Mesenchymal stem cell (in vitro differentiated cells and primary cell): ENCODE results near the gene DISC1.

Source experiments
- DNase-seq: peaks from one replicate; pipeline ENCODE4 v3.0.0-alpha.2; 2013
- H2AFZ ChIP-seq: one replicate; pipeline ENCODE4 v1.6.1; 2013; ENCODE audit warnings: low read depth, mild to moderate bottlenecking, control low read depth, inconsistent platforms, low read length, moderate library complexity
- H2AK5ac ChIP-seq: 2 replicates; pipeline ENCODE4 v1.6.1; 2013; ENCODE audit warnings: low read length, moderate library complexity, mild to moderate bottlenecking, inconsistent platforms; ENCODE audit not compliant: severe bottlenecking
- H2BK120ac ChIP-seq: one replicate; pipeline ENCODE4 v1.6.1; 2013; ENCODE audit warnings: low read depth, mild to moderate bottlenecking, inconsistent platforms, low read length, moderate library complexity
- H2BK12ac ChIP-seq, 2 experiments: one replicate each; pipeline ENCODE4 v1.6.1; 2013; ENCODE audit warnings: inconsistent platforms in 2 of 2, low read length in 2 of 2, mild to moderate bottlenecking in 2 of 2, moderate library complexity in 2 of 2, control low read depth in 1 of 2
- H2BK15ac ChIP-seq: one replicate; pipeline ENCODE4 v1.6.1; 2013; ENCODE audit warnings: mild to moderate bottlenecking, low read depth, inconsistent platforms; ENCODE audit not compliant: poor library complexity, severe bottlenecking
- H2BK5ac ChIP-seq: 2 replicates; pipeline ENCODE4 v1.6.1; 2013; ENCODE audit warnings: low read depth, mild to moderate bottlenecking, low read length, control low read depth, inconsistent platforms; ENCODE audit not compliant: poor library complexity, severe bottlenecking
- H3K14ac ChIP-seq, 2 experiments: one replicate each; pipeline ENCODE4 v1.6.1; 2013; ENCODE audit warnings: inconsistent platforms in 2 of 2, low read length in 2 of 2, control low read depth in 1 of 2, mild to moderate bottlenecking in 1 of 2, moderate library complexity in 1 of 2
- H3K18ac ChIP-seq, 2 experiments: one replicate each; pipeline ENCODE4 v1.6.1; 2013; ENCODE audit warnings: inconsistent platforms in 2 of 2, low read length in 2 of 2, control low read depth in 1 of 2, low read depth in 1 of 2, mild to moderate bottlenecking in 1 of 2
- H3K23ac ChIP-seq, 2 experiments: one replicate each; pipeline ENCODE4 v1.6.1; 2013; ENCODE audit warnings: inconsistent platforms in 2 of 2, low read length in 2 of 2, mild to moderate bottlenecking in 2 of 2, moderate library complexity in 2 of 2, control low read depth in 1 of 2
- H3K27ac ChIP-seq: 2 replicates; pipeline ENCODE4 v1.5.1; 2013; ENCODE audit warnings: mild to moderate bottlenecking, moderate library complexity, low read length, control low read depth, inconsistent platforms; ENCODE audit not compliant: poor library complexity, severe bottlenecking
- H3K27me3 ChIP-seq, 2 experiments: 2 replicates each; pipeline versions ENCODE4 v1.6.1 to v1.7.0; 2013; ENCODE audit warnings: low read length in 2 of 2, mild to moderate bottlenecking in 2 of 2, moderate library complexity in 2 of 2, control low read depth in 1 of 2, inconsistent platforms in 1 of 2; ENCODE audit not compliant: control insufficient read depth in 1 of 2, insufficient read depth in 1 of 2
- H3K36me3 ChIP-seq, 2 experiments: 2 replicates each; pipeline versions ENCODE4 v1.6.1 to v1.7.0; 2013; ENCODE audit warnings: low read length in 2 of 2, control low read depth in 1 of 2, inconsistent platforms in 1 of 2, low read depth in 1 of 2, mild to moderate bottlenecking in 1 of 2; ENCODE audit not compliant: insufficient read depth in 2 of 2, control insufficient read depth in 1 of 2
- H3K4ac ChIP-seq, 2 experiments: one replicate each; pipeline ENCODE4 v1.6.1; 2013; ENCODE audit warnings: inconsistent platforms in 2 of 2, low read length in 2 of 2, mild to moderate bottlenecking in 2 of 2, moderate library complexity in 2 of 2, control low read depth in 1 of 2, low read depth in 1 of 2
- H3K4me1 ChIP-seq: 2 replicates; pipeline ENCODE4 v1.6.1; 2013; ENCODE audit warnings: low read depth, low read length, control low read depth; ENCODE audit not compliant: control insufficient read depth, insufficient read depth
- H3K4me2 ChIP-seq: 2 replicates; pipeline ENCODE4 v1.6.1; 2013; ENCODE audit warnings: low read length, mild to moderate bottlenecking, inconsistent platforms; ENCODE audit not compliant: poor library complexity, severe bottlenecking
- H3K4me3 ChIP-seq, 2 experiments: 2 replicates each; pipeline versions ENCODE4 v1.5.1 to v1.7.0; 2013; ENCODE audit warnings: low read length in 2 of 2, mild to moderate bottlenecking in 2 of 2, control low read depth in 1 of 2, low read depth in 1 of 2; ENCODE audit not compliant: insufficient read depth in 1 of 2
- H3K79me1 ChIP-seq: replicated peaks from 2 replicates; pipeline ENCODE4 v1.6.1; 2013; ENCODE audit warnings: mild to moderate bottlenecking, control low read depth, low read length, inconsistent platforms; ENCODE audit not compliant: poor library complexity, severe bottlenecking
- H3K9ac ChIP-seq: 2 replicates; pipeline ENCODE4 v1.7.0; 2013; ENCODE audit warnings: mild to moderate bottlenecking, low read length, moderate library complexity
- H3K9me3 ChIP-seq: 2 replicates; pipeline ENCODE4 v1.7.0; 2013; ENCODE audit warnings: mild to moderate bottlenecking, low read length; ENCODE audit not compliant: control insufficient read depth
- H4K8ac ChIP-seq: one replicate; pipeline ENCODE4 v1.6.1; 2013; ENCODE audit warnings: inconsistent platforms, mild to moderate bottlenecking, low read length, moderate library complexity
- H4K91ac ChIP-seq: one replicate; pipeline ENCODE4 v1.6.1; 2013; ENCODE audit warnings: mild to moderate bottlenecking, low read length, inconsistent platforms
- WGBS: methylation state at CpG from one replicate; pipeline ENCODE4 v1.1.7; 2013; ENCODE audit warnings: mixed read lengths; 5-methylcytosine and 5-hydroxymethylcytosine counted together

DISC1 gene

DNA sequence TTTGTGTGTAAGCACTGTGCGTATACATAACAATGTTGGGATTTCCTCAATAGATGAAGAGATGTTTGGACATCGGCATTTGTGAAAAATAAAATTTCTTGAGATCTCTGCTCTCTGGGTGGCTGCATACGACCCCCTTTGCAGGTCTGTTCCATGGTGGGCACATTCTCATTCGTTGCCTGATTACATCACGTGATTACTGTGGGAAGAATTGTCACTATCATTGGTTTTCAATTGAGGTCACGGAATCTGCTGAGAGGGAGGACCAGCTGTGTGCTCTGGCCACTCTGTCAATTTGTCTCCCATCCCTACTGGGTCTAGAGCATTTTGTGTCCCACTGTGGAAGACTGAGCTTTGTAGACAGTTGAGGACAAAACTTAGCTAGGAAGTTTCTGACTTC is 81.8 kb downstream of the DISC1 start:
- Histone ChIP-seq H3K18ac (no peak overlapping the region), H2BK120ac (no peak overlapping the region), H3K9me3 (no peaks in the 10 kb centered on the region), H4K8ac (no peak overlapping the region), H4K91ac (no peak overlapping the region), H3K14ac (no peak overlapping the region), H3K79me1 (peaks cover 15% of the 10 kb centered on the region), H2AFZ (no peak overlapping the region), H2BK15ac (no peak overlapping the region), H2AK5ac (no peak overlapping the region), H3K36me3 (peaks cover 0 to 3% of the 10 kb centered on the region in 2 experiments), H3K4ac (no peak overlapping the region), H3K27ac (no peak overlapping the region), H3K9ac (no peak overlapping the region), H3K27me3 (no peaks in the 10 kb centered on the region), H3K4me1 (no peaks in the 10 kb centered on the region), H2BK12ac (no peak overlapping the region), H3K4me3 (no peak overlapping the region), H3K4me2 (no peak overlapping the region), H2BK5ac (no peak overlapping the region), H3K23ac (no peak overlapping the region)
- DNase-seq, result no peak
- 94% methylated on average over 6 of the region's 6 CpGs for WGBS

GRCh38 chr1:231714440-231714839 is 87.8 kb downstream of the DISC1 start:
- H3K4me2 ChIP-seq, result no peak overlapping the region
- no peak overlapping the region for H4K8ac ChIP-seq
- H3K23ac ChIP-seq, result no peak overlapping the region
- no peak overlapping the region for H2BK15ac ChIP-seq
- H3K27ac ChIP-seq, result no peak overlapping the region
- no peak overlapping the region for H2BK5ac ChIP-seq
- no peaks in the 10 kb centered on the region for H3K27me3 ChIP-seq
- H3K79me1 ChIP-seq, result peaks cover 10% of the 10 kb centered on the region
- no peaks in the 10 kb centered on the region for H3K4me1 ChIP-seq
- H2AK5ac ChIP-seq, result no peak overlapping the region
- no peak overlapping the region for H2BK120ac ChIP-seq
- H3K9ac ChIP-seq, result no peak overlapping the region
- DNase-seq, result no peak
- no peak overlapping the region for H3K4me3 ChIP-seq
- no peak overlapping the region for H2BK12ac ChIP-seq
- no peaks in the 10 kb centered on the region for H3K36me3 ChIP-seq
- H4K91ac ChIP-seq, result no peak overlapping the region
- no peak overlapping the region for H3K14ac ChIP-seq
- no peak overlapping the region for H3K4ac ChIP-seq
- no peak overlapping the region for H3K18ac ChIP-seq
- H2AFZ ChIP-seq, result no peak overlapping the region
- no peaks in the 10 kb centered on the region for H3K9me3 ChIP-seq

DNA sequence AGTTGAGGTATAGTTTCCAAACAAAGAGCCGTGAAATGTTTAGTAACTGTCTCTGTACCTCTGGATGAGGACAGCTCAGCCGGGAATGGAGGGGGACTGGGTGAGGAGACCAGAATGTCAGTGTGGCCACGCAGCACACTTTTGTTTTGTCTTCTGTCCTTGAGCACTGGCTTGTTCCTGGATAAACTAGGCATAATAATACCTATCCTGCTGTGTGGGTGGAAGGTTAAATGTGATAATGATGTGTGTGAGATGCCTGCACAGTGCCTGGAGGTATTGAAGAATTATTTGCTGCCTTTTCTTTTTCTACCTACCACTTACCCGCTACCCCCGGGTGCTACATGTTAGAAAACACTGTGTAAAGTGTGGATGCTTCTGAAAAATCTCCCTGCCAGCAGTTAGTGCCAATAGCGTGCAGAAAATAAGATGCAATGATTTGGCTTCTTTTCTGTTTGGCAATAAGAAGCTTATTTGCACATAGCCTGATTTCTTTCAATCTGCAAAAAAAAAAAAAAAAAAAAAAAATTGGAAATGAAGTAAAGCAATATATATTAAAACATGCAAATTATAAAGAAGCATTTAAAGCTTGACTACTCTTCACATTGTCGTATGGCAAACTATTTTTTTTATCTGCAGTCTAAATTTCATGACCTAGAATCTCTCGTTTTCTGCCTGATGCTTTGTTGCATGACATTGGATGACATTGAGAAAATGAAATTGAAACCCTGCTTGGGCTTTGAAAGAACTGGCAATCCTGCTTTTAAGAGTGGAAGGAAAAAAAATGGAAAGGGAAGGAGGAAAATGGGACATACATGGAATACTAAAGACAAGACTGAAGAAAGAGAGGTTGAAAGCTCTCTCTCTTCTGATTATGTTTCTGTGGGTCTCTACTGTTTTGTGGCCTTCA is 89.5 kb downstream of the DISC1 start:
- no peaks in the 10 kb centered on the region for H3K4me1 ChIP-seq
- no peak overlapping the region for H2BK5ac ChIP-seq
- no peak overlapping the region for H4K91ac ChIP-seq
- H2BK12ac ChIP-seq, result no peak overlapping the region
- no peak for DNase-seq
- H2BK15ac ChIP-seq, result no peak overlapping the region
- H2BK120ac ChIP-seq, result no peak overlapping the region
- H3K18ac ChIP-seq, result no peak overlapping the region
- no peak overlapping the region for H2AK5ac ChIP-seq
- H2AFZ ChIP-seq, result no peak overlapping the region
- H3K14ac ChIP-seq, result no peak overlapping the region
- H4K8ac ChIP-seq, result no peak overlapping the region
- peaks cover 11% of the 10 kb centered on the region for H3K79me1 ChIP-seq
- no peaks in the 10 kb centered on the region for H3K36me3 ChIP-seq
- H3K4ac ChIP-seq, result no peak overlapping the region
- H3K9ac ChIP-seq, result no peak overlapping the region
- H3K27ac ChIP-seq, result no peak overlapping the region
- H3K9me3 ChIP-seq, result no peaks in the 10 kb centered on the region
- H3K23ac ChIP-seq, result no peak overlapping the region
- no peak overlapping the region for H3K4me3 ChIP-seq
- WGBS, result 95% methylated on average over 7 of the region's 8 CpGs
- no peak overlapping the region for H3K4me2 ChIP-seq
- H3K27me3 ChIP-seq, result no peaks in the 10 kb centered on the region

DNA sequence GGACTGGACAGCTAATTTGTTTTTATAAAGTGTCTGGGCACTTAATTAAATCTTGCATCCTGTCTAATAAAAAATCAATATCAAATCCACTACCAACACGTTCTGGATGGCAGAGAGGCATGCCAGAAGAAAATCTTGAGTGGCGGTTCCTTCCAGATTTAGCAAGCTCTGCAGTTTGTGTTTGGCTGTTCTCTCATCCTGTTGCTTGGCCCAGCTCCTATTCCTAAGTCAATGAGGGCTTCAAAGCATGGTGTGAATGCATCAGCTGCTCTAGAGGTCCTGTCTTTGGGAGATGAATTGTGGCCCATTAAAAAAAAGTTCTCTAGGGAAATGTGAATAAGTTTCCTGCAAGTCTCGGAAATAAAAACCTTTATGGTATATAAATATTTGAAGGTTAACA is 90.3 kb downstream of the DISC1 start:
- Histone ChIP-seq H2AK5ac (no peak overlapping the region), H3K27ac (no peak overlapping the region), H3K14ac (no peak overlapping the region), H3K4me2 (no peak overlapping the region), H3K79me1 (peaks cover 8% of the 10 kb centered on the region), H4K8ac (no peak overlapping the region), H2BK12ac (no peak overlapping the region), H2BK120ac (no peak overlapping the region), H2BK15ac (no peak overlapping the region), H2BK5ac (no peak overlapping the region), H3K4ac (no peak overlapping the region), H3K36me3 (no peaks in the 10 kb centered on the region), H3K4me3 (no peak overlapping the region), H3K23ac (no peak overlapping the region), H3K9ac (no peak overlapping the region), H3K27me3 (no peaks in the 10 kb centered on the region), H2AFZ (no peak overlapping the region), H3K9me3 (no peaks in the 10 kb centered on the region), H4K91ac (no peak overlapping the region), H3K4me1 (no peaks in the 10 kb centered on the region), H3K18ac (no peak overlapping the region)
- no peak for DNase-seq
- WGBS, result 87% methylated on average over 3 of the region's 3 CpGs
